ENCODE results near the gene HEG1. TPM values are rescaled to one million over a fixed set of nuclear protein-coding genes. Genes with fewer than 3 reads are reported as not detected.

HEG1 gene
- total and polyA plus RNA-seq, 2 donors (not counting 3 experiments of a cell fraction or from before 2014, with no cell fraction given): 50.1 to 106 TPM

GRCh38 chr3:125085166-125085565, 29.4 kb upstream of the HEG1 start:
- CTCF ChIA-PET: no interaction called here
- H3K4me2 ChIP-seq (ENCODE audit: insufficient read depth, low read length): no peak overlapping the region
- H3K36me3 ChIP-seq (ENCODE audit: control insufficient read depth in 2 of 2, extremely low read depth in 1 of 2, insufficient read depth in 2 of 2, low read length in 2 of 2): no peaks in the 10 kb centered on the region
- H3K4me1 ChIP-seq (ENCODE audit: control insufficient read depth, extremely low read depth, insufficient read depth, low read length): no peaks in the 10 kb centered on the region
- no peaks in the 10 kb centered on the region for H3K27me3 ChIP-seq (ENCODE audit: control insufficient read depth in 2 of 2, insufficient read depth in 2 of 2, low read length in 2 of 2)
- no peak for FAIRE-seq
- no peaks in the 10 kb centered on the region for H3K9me3 ChIP-seq (replicated peaks; ENCODE audit: control insufficient read depth, insufficient read depth, low read length)
- no peaks in the 10 kb centered on the region for H4K20me1 ChIP-seq (replicated peaks; ENCODE audit: control insufficient read depth, extremely low read depth, insufficient read depth, low read length)
- no peak overlapping the region for H2AFZ ChIP-seq (ENCODE audit: low read depth, low read length)
- no peak for DNase-seq (ENCODE audit: low read depth, low spot score)
- no peak overlapping the region for H3K27ac ChIP-seq (ENCODE audit: insufficient read depth, low read depth, low read length)
- POLR2A ChIA-PET: no interaction called here
- intact Hi-C loops (cut with micrococcal nuclease): no loop called here
- no TSS peak for BruUV-seq (replicated peaks)
- no peaks in the 10 kb centered on the region for H3K79me2 ChIP-seq (ENCODE audit: control insufficient read depth, insufficient read depth, low read length)
- dilution Hi-C loops (cut with MboI; ENCODE audit: extremely low pct_ligation_motif_present, low sequenced_read_pairs): no loop called here
- H3K9me1 ChIP-seq (replicated peaks; ENCODE audit: control insufficient read depth, extremely low read depth, insufficient read depth, low read length): no peaks in the 10 kb centered on the region
- TF ChIP-seq CTCF (IDR thresholded peaks at IDR 0.05; ENCODE audit: extremely low read depth in 1 of 2, insufficient read depth in 1 of 2, low read depth in 1 of 2, low read length in 2 of 2): no peak
- TF ChIP-seq POLR2AphosphoS5 (IDR thresholded peaks at IDR 0.05; ENCODE audit: insufficient read depth, low read depth, low read length): no peak
- TF ChIP-seq EZH2 (IDR thresholded peaks at IDR 0.05; ENCODE audit: borderline replicate concordance, low read depth, low read length, severe bottlenecking): no peak
- TF ChIP-seq MYC (IDR thresholded peaks at IDR 0.05; ENCODE audit: low read depth, low read length): no peak
- TF ChIP-seq, protein P1, sequence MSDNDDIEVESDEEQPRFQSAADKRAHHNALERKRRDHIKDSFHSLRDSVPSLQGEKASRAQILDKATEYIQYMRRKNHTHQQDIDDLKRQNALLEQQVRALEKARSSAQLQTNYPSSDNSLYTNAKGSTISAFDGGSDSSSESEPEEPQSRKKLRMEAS (IDR thresholded peaks at IDR 0.05; ENCODE audit: insufficient read depth, insufficient read length): no peak
- TF ChIP-seq GATA2 (IDR thresholded peaks at IDR 0.05; ENCODE audit: insufficient read depth, insufficient read length, low read depth, low read length): no peak
- TF ChIP-seq FOS (IDR thresholded peaks at IDR 0.05; ENCODE audit: borderline replicate concordance, insufficient read depth, low read length): no peak
- TF ChIP-seq POLR2A (IDR thresholded peaks at IDR 0.05; ENCODE audit: low read depth, low read length): no peak
- TF ChIP-seq JUN (IDR thresholded peaks at IDR 0.05; ENCODE audit: borderline replicate concordance, insufficient read depth, insufficient read length, low read depth): no peak
- H3K4me3 ChIP-seq (replicated peaks in 1 of 3; ENCODE audit: insufficient read depth in 1 of 3, low read depth in 1 of 3, low read length in 3 of 3): no peak overlapping the region
- H3K9ac ChIP-seq (replicated peaks; ENCODE audit: extremely low read depth, insufficient read depth, low read length): no peak overlapping the region
